GM12874 (cell line): ENCODE results near the gene AMFR.

Experiments
- TF ChIP-seq, protein P1 (sequence below): IDR thresholded peaks from 2 replicates; pipeline ENCODE4 v1.5.1; 2011; ENCODE audit warnings: low read depth, mild to moderate bottlenecking, control low read depth, low read length, moderate library complexity; ENCODE audit not compliant: insufficient read depth

The AMFR gene

DNA sequence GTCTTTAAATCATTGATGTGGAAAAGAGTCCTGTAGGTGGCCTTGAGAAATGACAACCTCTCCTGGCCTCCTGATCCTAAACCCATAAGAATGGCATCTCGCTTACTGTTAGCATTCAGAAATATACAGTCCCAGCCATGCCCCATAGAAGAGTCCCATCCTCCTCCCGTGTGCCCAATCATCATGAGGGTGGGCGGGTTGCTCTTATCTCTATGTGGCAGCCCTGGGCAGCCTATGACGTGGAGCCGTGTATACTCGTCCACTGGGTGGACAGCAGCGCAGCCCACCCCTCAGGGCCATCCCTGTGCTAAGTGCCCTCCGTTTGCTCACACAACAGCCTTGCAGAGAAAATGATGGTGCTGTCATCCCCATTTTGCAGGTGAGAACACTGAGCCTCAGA is 105.3 kb downstream of the AMFR start:
- TF ChIP-seq, protein P1, sequence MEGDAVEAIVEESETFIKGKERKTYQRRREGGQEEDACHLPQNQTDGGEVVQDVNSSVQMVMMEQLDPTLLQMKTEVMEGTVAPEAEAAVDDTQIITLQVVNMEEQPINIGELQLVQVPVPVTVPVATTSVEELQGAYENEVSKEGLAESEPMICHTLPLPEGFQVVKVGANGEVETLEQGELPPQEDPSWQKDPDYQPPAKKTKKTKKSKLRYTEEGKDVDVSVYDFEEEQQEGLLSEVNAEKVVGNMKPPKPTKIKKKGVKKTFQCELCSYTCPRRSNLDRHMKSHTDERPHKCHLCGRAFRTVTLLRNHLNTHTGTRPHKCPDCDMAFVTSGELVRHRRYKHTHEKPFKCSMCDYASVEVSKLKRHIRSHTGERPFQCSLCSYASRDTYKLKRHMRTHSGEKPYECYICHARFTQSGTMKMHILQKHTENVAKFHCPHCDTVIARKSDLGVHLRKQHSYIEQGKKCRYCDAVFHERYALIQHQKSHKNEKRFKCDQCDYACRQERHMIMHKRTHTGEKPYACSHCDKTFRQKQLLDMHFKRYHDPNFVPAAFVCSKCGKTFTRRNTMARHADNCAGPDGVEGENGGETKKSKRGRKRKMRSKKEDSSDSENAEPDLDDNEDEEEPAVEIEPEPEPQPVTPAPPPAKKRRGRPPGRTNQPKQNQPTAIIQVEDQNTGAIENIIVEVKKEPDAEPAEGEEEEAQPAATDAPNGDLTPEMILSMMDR: no peak

DNA sequence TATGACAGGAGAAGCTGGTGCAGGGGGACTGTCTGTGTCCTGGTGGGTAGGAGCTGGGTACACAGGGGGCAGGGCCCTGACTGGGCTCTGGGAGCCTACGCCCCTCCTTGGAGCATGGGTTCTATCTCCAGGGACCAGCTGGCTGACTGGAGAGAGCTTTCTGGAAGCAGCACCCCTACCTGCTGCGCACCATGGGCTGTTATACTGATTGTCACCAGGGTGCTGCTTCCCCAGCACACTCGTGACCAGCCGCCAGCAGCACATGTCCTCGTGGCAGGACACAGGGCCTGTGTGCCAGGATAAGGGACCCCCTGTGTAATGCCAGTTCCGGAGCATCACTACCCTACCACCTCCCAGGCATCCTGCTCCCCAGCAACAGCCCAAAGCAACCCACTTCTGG is 106.0 kb downstream of the AMFR start:
- TF ChIP-seq, protein P1: no peak

DNA sequence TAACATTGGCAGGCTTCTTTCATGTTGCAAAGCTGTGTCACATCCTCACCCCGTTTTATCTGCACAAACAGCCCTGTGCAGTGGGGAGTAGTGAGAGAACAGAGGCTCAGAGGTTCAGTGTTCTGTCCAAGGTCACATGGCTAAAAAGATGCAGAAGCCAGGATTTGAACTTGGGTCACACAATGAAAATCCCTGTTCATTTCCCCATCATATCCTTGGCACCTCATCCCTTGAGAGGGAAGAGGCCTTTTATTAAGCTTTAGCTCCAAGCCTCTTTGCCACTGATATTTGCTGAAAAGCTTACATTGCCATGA is 106.6 kb downstream of the AMFR start:
- TF ChIP-seq, protein P1: no peak

DNA sequence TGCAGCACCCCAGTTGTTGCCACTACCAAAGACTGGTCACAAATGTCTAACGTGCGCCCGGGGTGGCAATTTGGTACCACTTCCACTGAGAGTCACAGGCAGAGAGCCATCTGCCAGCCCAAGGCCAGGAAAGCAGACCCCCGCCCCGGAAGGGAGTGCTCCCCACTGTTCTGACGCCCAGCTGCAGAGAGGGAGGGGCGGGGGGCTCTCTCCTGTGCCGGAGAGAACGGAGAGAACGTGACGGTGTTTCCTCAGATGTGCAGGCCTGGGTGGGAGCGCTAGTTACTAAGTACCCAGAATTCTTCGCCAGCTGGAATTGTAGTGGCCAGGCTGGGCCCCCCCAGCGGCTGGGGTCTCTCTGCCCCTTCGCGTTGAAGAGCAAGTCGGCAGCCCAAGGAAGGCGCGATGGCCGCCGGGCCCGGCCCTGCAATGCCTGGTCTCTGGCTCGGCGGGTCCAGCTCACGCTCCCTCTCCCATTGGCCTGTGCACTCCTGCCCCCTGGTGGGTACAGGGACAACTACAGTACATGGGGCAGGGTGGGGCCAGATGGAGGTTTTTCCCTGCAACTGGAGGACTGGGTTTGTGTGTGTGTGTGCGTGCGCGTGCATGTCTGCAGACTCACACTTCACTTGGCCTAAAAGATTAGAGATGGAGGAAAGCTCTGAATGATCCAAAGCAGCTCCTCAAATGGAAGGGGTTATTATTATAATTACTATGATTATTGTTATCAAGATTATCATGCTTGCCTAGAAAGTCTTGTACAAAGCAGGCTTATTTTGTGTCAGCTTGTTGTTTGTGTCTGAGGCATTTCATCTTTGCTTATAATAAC is 107.1 kb downstream of the AMFR start:
- TF ChIP-seq, protein P1: peak; percentile 92

DNA sequence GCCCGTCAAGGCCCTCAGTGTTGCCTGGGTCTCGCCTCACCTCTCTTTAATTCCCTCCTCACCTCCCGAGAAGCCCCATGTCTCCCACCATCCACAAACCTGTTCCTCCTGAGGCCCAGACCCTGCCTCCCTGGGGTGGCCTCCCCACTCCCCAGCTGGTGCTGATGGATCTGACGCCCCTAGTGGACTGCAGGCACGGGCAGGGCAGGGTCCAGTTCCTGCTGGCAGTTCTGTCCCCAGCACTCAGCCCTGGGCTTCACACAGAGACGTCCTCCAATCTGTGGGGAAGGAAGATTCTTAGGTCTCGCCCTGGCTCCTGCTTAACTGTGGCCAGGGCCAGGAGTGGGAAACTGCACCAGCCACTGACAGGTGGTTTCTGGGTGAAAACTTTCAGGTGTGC is 108.8 kb downstream of the AMFR start:
- TF ChIP-seq, protein P1: 0 out of 2 replicates have a peak, but pooled peaks have one; percentile 3

DNA sequence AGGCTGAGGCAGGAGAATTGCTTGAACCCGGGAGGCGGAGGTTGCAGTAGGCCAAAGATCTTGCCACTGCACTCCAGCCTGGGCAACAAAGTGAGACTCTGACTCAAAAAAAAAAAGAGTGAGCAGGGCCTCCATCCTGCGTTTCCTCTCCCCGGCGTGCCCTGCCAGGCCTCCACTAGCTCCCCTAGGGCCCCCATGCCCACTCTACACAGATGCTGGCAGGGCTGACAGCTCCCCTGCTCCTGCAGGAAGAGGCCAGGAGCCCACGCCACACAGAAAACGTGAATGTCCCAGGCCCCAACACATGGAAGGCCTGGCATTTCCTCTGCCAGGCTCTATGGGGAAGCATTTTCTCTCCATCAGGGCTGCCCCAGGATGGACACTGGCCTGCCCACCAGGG is 109.4 kb downstream of the AMFR start:
- TF ChIP-seq, protein P1: no peak

DNA sequence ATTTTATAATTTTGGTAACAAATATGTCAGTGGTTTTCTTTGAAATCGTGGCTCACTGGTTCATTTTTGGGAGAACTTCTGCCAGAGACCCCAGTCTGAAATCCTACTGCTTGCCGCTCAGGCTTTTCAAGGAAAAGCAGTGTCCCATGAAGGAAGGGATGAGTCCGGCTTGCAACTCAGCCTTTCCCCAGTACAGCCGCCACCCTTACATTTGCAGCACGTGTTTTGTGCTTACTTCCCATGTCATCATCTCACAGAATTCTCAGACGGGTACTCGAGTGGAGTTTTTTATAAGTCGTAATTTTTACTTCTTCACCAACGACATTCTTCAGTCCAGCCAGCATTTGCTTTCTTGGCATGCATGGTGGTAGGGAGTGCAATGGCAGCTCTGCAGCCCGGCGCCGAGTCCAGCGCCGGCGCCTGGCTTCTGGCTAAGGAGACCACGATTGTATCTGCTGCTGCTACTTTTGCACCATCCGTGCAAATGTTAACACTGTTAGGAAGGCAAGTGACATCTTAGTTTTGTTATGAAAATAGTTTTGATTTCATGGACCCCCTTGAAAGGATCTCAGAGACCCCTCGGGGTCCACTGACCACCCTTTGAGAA is 111.0 kb downstream of the AMFR start:
- TF ChIP-seq, protein P1: no peak
